A549 (cell line): ENCODE results near the gene CENPV. TPM values are rescaled to one million over a fixed set of nuclear protein-coding genes. Genes with fewer than 3 reads are reported as not detected.
"Not testable (repeated sequence)": the region's sequence is repeated elsewhere in the genome, so short reads cannot be mapped to it uniquely, and the experiment has no call there.

Experiments used
- ATAC-seq, 2 experiments: fragments of 200-7000 bp in 1 of 2; fragments of >200 bp in 1 of 2; cut with Nextera tagmentation in 1 of 2; cut with Tn5 transposase in 1 of 2; 3 replicates each; pipeline versions ENCODE4 v1.8.0 to v1.9.1; 2018 to 2020; ENCODE audit warnings: mild to moderate bottlenecking in 1 of 2, moderate library complexity in 1 of 2
- CTCF ChIA-PET: fragments of 300-600 bp; sonication (Branson Sonifier 250); formaldehyde crosslinking; extraction: SDS; loops from one replicate; lab custom pipeline; 2021; ENCODE audit warnings: antibody characterized with exemption, inconsistent platforms; lab: Yijun Ruan, JAX
- POLR2A ChIA-PET: fragments of 350-600 bp; formaldehyde crosslinking; extraction: SDS; loops from one replicate; lab custom pipeline; 2021; ENCODE audit warnings: antibody characterized with exemption, inconsistent platforms; lab: Yijun Ruan, JAX
- DNase-seq, 2 experiments: peaks; one replicate each; pipeline versions ENCODE4 v3.0.0 to v3.0.0-alpha.2; 2011 to 2016; ENCODE audit warnings: low read depth in 1 of 2, low spot score in 1 of 2
- FAIRE-seq: peaks from 2 replicates; lab custom pipeline; 2011; peaks lifted over from hg19 to GRCh38; lab: Jason Lieb, UNC
- H3K27ac ChIP-seq, 2 experiments: fragments of >200 bp; sonication (Bioruptor Twin); formaldehyde crosslinking; 3 replicates each; pipeline ENCODE4 v1.5.1; 2016 to 2017
- H3K4me1 ChIP-seq: fragments of >200 bp; sonication (Bioruptor Twin); formaldehyde crosslinking; 3 replicates; pipeline ENCODE4 v1.6.1; 2016
- H3K4me2 ChIP-seq: fragments of >200 bp; sonication (Bioruptor Twin); formaldehyde crosslinking; 3 replicates; pipeline ENCODE4 v1.6.1; 2016
- H3K4me3 ChIP-seq: fragments of >200 bp; sonication (Bioruptor Twin); formaldehyde crosslinking; 3 replicates; pipeline ENCODE4 v1.5.1; 2016
- H3K9me3 ChIP-seq: fragments of >200 bp; sonication (Bioruptor Twin); formaldehyde crosslinking; 3 replicates; pipeline ENCODE4 v1.6.1; 2016
- CEBPB ChIP-seq, 2 experiments: fragments of >200 bp in 1 of 2; sonication (Bioruptor Twin) in 1 of 2; formaldehyde crosslinking in 1 of 2; IDR thresholded peaks; 2 replicates each; pipeline ENCODE4 v1.6.1; 2012 to 2016
- CTCF ChIP-seq: fragments of >200 bp; sonication (Bioruptor Twin); formaldehyde crosslinking; IDR thresholded peaks from 3 replicates; pipeline ENCODE4 v1.5.1; 2016
- ESRRA ChIP-seq: fragments of 150-350 bp; IDR thresholded peaks from 2 replicates; pipeline ENCODE4 v1.6.1; 2014; ENCODE audit warnings: mild to moderate bottlenecking, low read length, borderline replicate concordance
- FOSB ChIP-seq: fragments of 250-450 bp; sonication (Bioruptor Pico); IDR thresholded peaks from 2 replicates; pipeline ENCODE4 v1.5.0; 2020; ENCODE audit warnings: mild to moderate bottlenecking, moderate library complexity
- FOSL2 ChIP-seq, 2 experiments: fragments of 450-650 bp in 1 of 2; fragments of >200 bp in 1 of 2; sonication (Bioruptor Twin) in 1 of 2; formaldehyde crosslinking; IDR thresholded peaks; 2 replicates each; pipeline versions ENCODE4 v1.5.0 to v1.6.1; 2016 to 2020; ENCODE audit warnings: mild to moderate bottlenecking in 1 of 2, moderate library complexity in 1 of 2
- GATA3 ChIP-seq: IDR thresholded peaks from 2 replicates; pipeline ENCODE4 v1.6.1; 2012; ENCODE audit warnings: borderline replicate concordance
- JUNB ChIP-seq: fragments of >200 bp; sonication (Bioruptor Twin); formaldehyde crosslinking; IDR thresholded peaks from 2 replicates; pipeline ENCODE4 v1.6.1; 2016
- KDM5A ChIP-seq: fragments of 200-600 bp; sonication (generic); IDR thresholded peaks from 2 replicates; pipeline ENCODE4 v1.6.1; 2016; ENCODE audit warnings: antibody characterized with exemption, mild to moderate bottlenecking
- MAZ ChIP-seq: fragments of 150-350 bp; IDR thresholded peaks from 2 replicates; pipeline ENCODE4 v1.6.1; 2014; ENCODE audit warnings: antibody characterized with exemption, low read depth, low read length, borderline replicate concordance
- PHF8 ChIP-seq: fragments of 200-600 bp; sonication (generic); IDR thresholded peaks from 2 replicates; pipeline ENCODE4 v1.6.1; 2016; ENCODE audit warnings: low read depth, mild to moderate bottlenecking, antibody characterized with exemption, moderate library complexity, borderline replicate concordance
- RAD21 ChIP-seq, 2 experiments: fragments of >200 bp in 1 of 2; sonication (Bioruptor Twin) in 1 of 2; formaldehyde crosslinking in 1 of 2; IDR thresholded peaks in 1 of 2; conservative IDR thresholded peaks in 1 of 2; 2 replicates in 1 of 2; 3 replicates in 1 of 2; pipeline ENCODE4 v1.6.1; 2012 to 2018; ENCODE audit warnings: inconsistent platforms in 1 of 2
- RNF2 ChIP-seq: fragments of 200-600 bp; sonication (generic); IDR thresholded peaks from 2 replicates; pipeline ENCODE4 v1.6.1; 2016; ENCODE audit warnings: low read depth, mild to moderate bottlenecking, antibody characterized with exemption, moderate library complexity, borderline replicate concordance
- SMC3 ChIP-seq: fragments of >200 bp; sonication (Bioruptor Twin); formaldehyde crosslinking; IDR thresholded peaks from 3 replicates; pipeline ENCODE4 v1.6.1; 2018; ENCODE audit warnings: inconsistent platforms
- WGBS: methylation state at CpG from one replicate; pipeline ENCODE4 v1.1.6; 2017; ENCODE audit errors: missing lambda C conversion rate; 5-methylcytosine and 5-hydroxymethylcytosine counted together
- polyA plus RNA-seq, 4 experiments: library from polyadenylated mRNA; depleted of rRNA in 3 of 4; stranded (reverse); fragments of >200 nt; fragmentation: RNase III in 1 of 4; extraction: RNeasy Plus Mini Kit Qiagen cat#74134 plus additional on column Dnase treatment in 1 of 4; gene quantifications; 2 replicates in 3 of 4; 3 replicates in 1 of 4; pipeline ENCODE4 v1.2.3, GENCODE V29; 2011 to 2017
- TF ChIP-seq, protein P1 (sequence below): fragments of 450-650 bp; IDR thresholded peaks from 2 replicates; pipeline ENCODE4 v1.6.1; 2014; ENCODE audit warnings: antibody characterized with exemption
- TF ChIP-seq, protein P2 (sequence below): fragments of 250-450 bp; sonication (Bioruptor Pico); IDR thresholded peaks from 2 replicates; pipeline ENCODE4 v1.5.0; 2020; ENCODE audit warnings: low read depth, mild to moderate bottlenecking, moderate library complexity

The CENPV gene
- polyA plus RNA-seq, 2 of the 4 experiments (the other 2 are of a cell fraction) = 112 to 202 TPM

- TF ChIP-seq JUNB (peak; percentile 47), FOSL2 (IDR thresholded peaks at IDR 0.05) (peak; percentile 64; the same call in 1 of the 2 replicates), FOSL2 (CRISPR knock-in tag; IDR thresholded peaks at IDR 0.05) (peak; percentile 89)
- TF ChIP-seq, all 56 proteins: peak for 2; not testable (repeated sequence) for 54
- peaks cover 30% of the 10 kb centered on the region for H3K4me1 ChIP-seq
- DNase-seq, H3K4me3 ChIP-seq, ATAC-seq, H3K9me3 ChIP-seq: not testable (repeated sequence)
- peak overlapping the region; percentile 74 for H3K4me2 ChIP-seq
- FAIRE-seq = peak; percentile 7
- H3K27ac ChIP-seq = peak overlapping the region; percentile 64 to 79; a peak in 5 of 6 replicates
- ChIA-PET POLR2A (interaction anchor here (1.0 to 2.1 kb wide), 2 partner anchors 10 to 85 kb away, joined by 4 to 6 read pairs; partner anchors contain the start of gene UBB), CTCF (interaction anchor here (1.1 to 8.9 kb wide), 8 partner anchors 8 to 68 kb away, joined by 3 to 104 read pairs (median 6); partner anchors contain the start of gene CENPV)
- 62% methylated on average over 3 of the region's 3 CpGs for WGBS
Observed at GRCh38 chr17:16296072-16296471, 57.2 kb downstream of the CENPV start.

DNA sequence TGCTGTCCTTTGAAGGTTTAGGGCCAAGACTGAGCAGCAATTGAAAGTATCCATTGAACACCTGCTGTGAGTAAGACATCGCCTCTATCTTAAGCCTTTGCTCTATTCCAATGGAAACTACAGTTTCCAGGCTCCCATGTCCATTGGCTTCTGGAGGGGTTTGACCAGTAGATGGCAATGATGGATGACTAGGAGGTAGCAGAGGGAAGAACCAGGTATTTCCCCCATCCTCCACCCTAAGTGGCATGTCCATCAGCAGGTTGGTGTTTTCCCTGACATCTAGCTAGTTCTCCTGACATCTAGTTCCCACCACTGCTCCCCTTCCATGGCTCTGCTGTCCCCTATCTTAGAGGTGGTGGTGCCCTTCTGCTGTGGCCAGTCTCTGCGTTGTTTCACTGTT, 58.7 kb downstream of the CENPV start:
- H3K4me1 ChIP-seq = peaks cover 34% of the 10 kb centered on the region
- no peak overlapping the region for H3K4me3 ChIP-seq
- H3K4me2 ChIP-seq = no peak overlapping the region
- FAIRE-seq = no peak
- peak; percentile 30 to 40; a peak in 2 of 6 replicates for ATAC-seq
- no peaks in the 10 kb centered on the region for H3K9me3 ChIP-seq
- 98% methylated on average over 2 of the region's 2 CpGs for WGBS
- DNase-seq = peak in 1 of 2 experiments; percentile 51
- TF ChIP-seq RAD21 (conservative IDR thresholded peaks at IDR 0.05 in 1 of 2, IDR thresholded peaks at IDR 0.05 in 1 of 2) (peak in 1 of 2 experiments; percentile 36; a peak in 2 of 5 replicates), MAZ (no peak), CEBPB (IDR thresholded peaks at IDR 0.05) (no peak), SMC3 (no peak), CTCF (0 out of 3 replicates have a peak, but pooled peaks have one; percentile 6), PHF8 (no peak), RNF2 (no peak)
- TF ChIP-seq, protein P1, sequence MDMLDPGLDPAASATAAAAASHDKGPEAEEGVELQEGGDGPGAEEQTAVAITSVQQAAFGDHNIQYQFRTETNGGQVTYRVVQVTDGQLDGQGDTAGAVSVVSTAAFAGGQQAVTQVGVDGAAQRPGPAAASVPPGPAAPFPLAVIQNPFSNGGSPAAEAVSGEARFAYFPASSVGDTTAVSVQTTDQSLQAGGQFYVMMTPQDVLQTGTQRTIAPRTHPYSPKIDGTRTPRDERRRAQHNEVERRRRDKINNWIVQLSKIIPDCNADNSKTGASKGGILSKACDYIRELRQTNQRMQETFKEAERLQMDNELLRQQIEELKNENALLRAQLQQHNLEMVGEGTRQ = no peak
- TF ChIP-seq, all 56 proteins: peak for 2
- POLR2A ChIA-PET = interaction anchor here (1.1 to 2.1 kb wide), 2 partner anchors 8 to 86 kb away, joined by 3 to 6 read pairs; partner anchors contain the start of gene UBB
- CTCF ChIA-PET = interaction anchor here (0.6 to 8.9 kb wide), 10 partner anchors 8 to 227 kb away, joined by 3 to 104 read pairs (median 4); partner anchors contain the start of gene CENPV
- H3K27ac ChIP-seq = peak overlapping the region in 1 of 2 experiments; percentile 42; a peak in 3 of 6 replicates

GRCh38 chr17:16293931-16294330, 59.3 kb downstream of the CENPV start:
- no peaks in the 10 kb centered on the region for H3K9me3 ChIP-seq
- ATAC-seq (0 out of 6 replicates have a peak, but pooled peaks of 1 of the 2 experiments have one; percentile 6), FAIRE-seq (no peak), DNase-seq (no peak)
- H3K4me2 ChIP-seq = no peak overlapping the region
- ChIA-PET CTCF (interaction anchor here (1.2 to 8.9 kb wide), 6 partner anchors 8 to 227 kb away, joined by 3 to 104 read pairs (median 8); no protein-coding TSS in a partner anchor), POLR2A (interaction anchor here (1.1 kb wide), 1 partner anchor 87 kb away, joined by 3 read pairs; the partner anchor contains the start of gene UBB)
- peaks cover 40% of the 10 kb centered on the region for H3K4me1 ChIP-seq
- H3K4me3 ChIP-seq = no peak overlapping the region
- no peak for TF ChIP-seq GATA3
- no peak for TF ChIP-seq ESRRA
- TF ChIP-seq KDM5A = no peak
- TF ChIP-seq FOSB (CRISPR knock-in tag) = no peak
- TF ChIP-seq, protein P2, sequence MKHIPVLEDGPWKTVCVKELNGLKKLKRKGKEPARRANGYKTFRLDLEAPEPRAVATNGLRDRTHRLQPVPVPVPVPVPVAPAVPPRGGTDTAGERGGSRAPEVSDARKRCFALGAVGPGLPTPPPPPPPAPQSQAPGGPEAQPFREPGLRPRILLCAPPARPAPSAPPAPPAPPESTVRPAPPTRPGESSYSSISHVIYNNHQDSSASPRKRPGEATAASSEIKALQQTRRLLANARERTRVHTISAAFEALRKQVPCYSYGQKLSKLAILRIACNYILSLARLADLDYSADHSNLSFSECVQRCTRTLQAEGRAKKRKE = no peak
- no peak for TF ChIP-seq RNF2
- TF ChIP-seq, all 56 proteins: peak for 0
- WGBS = 89% methylated on average over 3 of the region's 3 CpGs
- H3K27ac ChIP-seq = peak overlapping the region in 1 of 2 experiments; percentile 42; a peak in 3 of 6 replicates

Other genes with a start within 250 kb of the CENPV start
- gene NCOR1, start 137.9 kb downstream of the CENPV start, polyA plus RNA-seq (2011; rRNA removed) = 190 and 194 TPM in 2 replicates
- 60.8 to 65.5 TPM (median 65.5 TPM) in 3 replicates for gene NCOR1, start 137.9 kb downstream of the CENPV start, polyA plus RNA-seq (2017; fragmentation: RNase III; extraction: RNeasy Plus Mini Kit Qiagen cat#74134 plus additional on column Dnase treatment)
- 34.1 and 35.1 TPM in 2 replicates for gene PIGL, start 136.3 kb downstream of the CENPV start, polyA plus RNA-seq (2011; rRNA removed)
- 25.5 to 28.6 TPM (median 27.5 TPM) in 3 replicates for gene PIGL, start 136.3 kb downstream of the CENPV start, polyA plus RNA-seq (2017; fragmentation: RNase III; extraction: RNeasy Plus Mini Kit Qiagen cat#74134 plus additional on column Dnase treatment)
- 2,851 and 4,311 TPM in 2 replicates for gene UBB, start 27.6 kb upstream of the CENPV start, polyA plus RNA-seq (2011; rRNA removed)
- gene UBB, start 27.6 kb upstream of the CENPV start, polyA plus RNA-seq (2017; fragmentation: RNase III; extraction: RNeasy Plus Mini Kit Qiagen cat#74134 plus additional on column Dnase treatment) = 2,383 to 2,467 TPM (median 2,404 TPM) in 3 replicates
- 0.31 and 0.60 TPM in 2 replicates for gene TRPV2, start 62.1 kb upstream of the CENPV start, polyA plus RNA-seq (2011; rRNA removed)
- gene TRPV2, start 62.1 kb upstream of the CENPV start, polyA plus RNA-seq (2017; fragmentation: RNase III; extraction: RNeasy Plus Mini Kit Qiagen cat#74134 plus additional on column Dnase treatment) = 0.35 to 0.62 TPM (median 0.61 TPM) in 3 replicates
- 0.65 and 0.78 TPM in 2 replicates for gene LRRC75A, start 138.7 kb upstream of the CENPV start, polyA plus RNA-seq (2011; rRNA removed)
- 0.54 to 0.85 TPM (median 0.84 TPM) in 3 replicates for gene LRRC75A, start 138.7 kb upstream of the CENPV start, polyA plus RNA-seq (2017; fragmentation: RNase III; extraction: RNeasy Plus Mini Kit Qiagen cat#74134 plus additional on column Dnase treatment)
- 16.7 and 17.0 TPM in 2 replicates for gene ZNF287, start 215.7 kb upstream of the CENPV start, polyA plus RNA-seq (2011; rRNA removed)
- 11.7 to 13.5 TPM (median 12.1 TPM) in 3 replicates for gene ZNF287, start 215.7 kb upstream of the CENPV start, polyA plus RNA-seq (2017; fragmentation: RNase III; extraction: RNeasy Plus Mini Kit Qiagen cat#74134 plus additional on column Dnase treatment)